ENCODE results near the gene FAM151A. TPM values are rescaled to one million over a fixed set of nuclear protein-coding genes. Genes with fewer than 3 reads are reported as not detected.
"Not testable (repeated sequence)": the region's sequence is repeated elsewhere in the genome, so short reads cannot be mapped to it uniquely, and the experiment has no call there.

FAM151A gene
- total and polyA plus RNA-seq, 7 donors = 0.05 to 0.07 TPM; not detected in 5

- intact Hi-C loops (cut with DNase I) = no loop called here
- peak overlapping the region; percentile 30 for H3K27ac ChIP-seq
- 71 to 78% (median 72%) methylated on average over 4 of the region's 4 CpGs for WGBS, 3 donors
- H3K9me3 ChIP-seq = peaks cover 6% of the 10 kb centered on the region
- ATAC-seq (no peak), DNase-seq (no peak)
- H3K36me3 ChIP-seq (ENCODE audit: insufficient read depth in 1 of 2, low read depth in 1 of 2) = peaks cover 0 to 11% of the 10 kb centered on the region in 2 donors
- no peak for TF ChIP-seq CTCF (IDR thresholded peaks at IDR 0.05)
- H3K27me3 ChIP-seq (ENCODE audit: insufficient read depth in 3 of 3, low read length in 2 of 3) = no peaks in the 10 kb centered on the region
- H3K4me1 ChIP-seq = no peaks in the 10 kb centered on the region
- no peak overlapping the region for H3K4me3 ChIP-seq
Measured at GRCh38 chr1:54640361-54640760, 17.0 kb upstream of the FAM151A start.

GRCh38 chr1:54636461-54637446 lies 13.4 kb upstream of the FAM151A start:
- H3K4me3 ChIP-seq; intact Hi-C loops (cut with DNase I); H3K27me3 ChIP-seq (ENCODE audit: insufficient read depth in 3 of 3, low read length in 2 of 3); H3K9me3 ChIP-seq; ATAC-seq; DNase-seq; H3K27ac ChIP-seq; H3K4me1 ChIP-seq: not testable (repeated sequence)
- H3K36me3 ChIP-seq (ENCODE audit: insufficient read depth in 1 of 2, low read depth in 1 of 2) = peaks cover 0 to 28% of the 10 kb centered on the region in 2 donors
- 73 to 75% (median 74%) methylated on average over 13 to 14 of the region's 14 CpGs for WGBS, 3 donors

- H3K9me3 ChIP-seq; intact Hi-C loops (cut with DNase I); H3K4me1 ChIP-seq; H3K4me3 ChIP-seq; ATAC-seq; H3K27me3 ChIP-seq (ENCODE audit: insufficient read depth in 3 of 3, low read length in 2 of 3); DNase-seq; H3K27ac ChIP-seq: not testable (repeated sequence)
- 87 to 94% (median 92%) methylated on average over 7 of the region's 7 CpGs for WGBS, 3 donors
- H3K36me3 ChIP-seq (ENCODE audit: insufficient read depth in 1 of 2, low read depth in 1 of 2) = peaks cover 0 to 28% of the 10 kb centered on the region in 2 donors
Measured at GRCh38 chr1:54635804-54636203, 12.5 kb upstream of the FAM151A start.

GRCh38 chr1:54627196-54627595 lies 3.9 kb upstream of the FAM151A start:
- 52 to 66% methylated on average over 10 of the region's 10 CpGs; no CpG with 5 or more reads in 1 of the 3 donors for WGBS, 3 donors
- no peaks in the 10 kb centered on the region for H3K27me3 ChIP-seq (ENCODE audit: insufficient read depth in 3 of 3, low read length in 2 of 3)
- H3K27ac ChIP-seq = no peak overlapping the region
- H3K9me3 ChIP-seq = no peaks in the 10 kb centered on the region
- H3K4me3 ChIP-seq = no peak overlapping the region
- TF ChIP-seq CTCF (IDR thresholded peaks at IDR 0.05) = no peak
- H3K4me1 ChIP-seq = no peaks in the 10 kb centered on the region
- peaks cover 0 to 3% of the 10 kb centered on the region in 2 donors for H3K36me3 ChIP-seq (ENCODE audit: insufficient read depth in 1 of 2, low read depth in 1 of 2)
- no peak for ATAC-seq
- no peak for DNase-seq
- intact Hi-C loops (cut with DNase I) = no loop called here

GRCh38 chr1:54624466-54625464 lies 1.4 kb upstream of the FAM151A start:
- Histone ChIP-seq H3K27ac (no peak overlapping the region), H3K36me3 (ENCODE audit: insufficient read depth in 1 of 2, low read depth in 1 of 2) (no peaks in the 10 kb centered on the region), H3K9me3 (no peaks in the 10 kb centered on the region), H3K4me1 (no peaks in the 10 kb centered on the region), H3K27me3 (ENCODE audit: insufficient read depth in 3 of 3, low read length in 2 of 3) (no peaks in the 10 kb centered on the region), H3K4me3 (no peak overlapping the region)
- ATAC-seq (no peak), DNase-seq (no peak)
- no peak for TF ChIP-seq CTCF (IDR thresholded peaks at IDR 0.05)
- intact Hi-C loops (cut with DNase I) = no loop called here
- WGBS, 3 donors = 58 to 81% (median 69%) methylated on average over 8 of the region's 8 CpGs

Data from psoas muscle (tissue), 8 donors.